GM12878 (cell line): ENCODE measurements around the gene CBLIF. TPM values are rescaled to one million over a fixed set of nuclear protein-coding genes. Genes with fewer than 3 reads are reported as not detected.

Experiments used
- ELK1 ChIP-seq: IDR thresholded peaks from 2 replicates; pipeline ENCODE4 v1.6.1; 2012; ENCODE audit warnings: low read depth, low read length, improper control_type of control experiment
- FOXK2 ChIP-seq: fragments of 450-650 bp; IDR thresholded peaks from 2 replicates; pipeline ENCODE4 v1.6.1; 2017; ENCODE audit warnings: mild to moderate bottlenecking, moderate library complexity
- HDAC6 ChIP-seq: fragments of 200-600 bp; sonication (generic); IDR thresholded peaks from one replicate; pipeline ENCODE4 v1.8.0; 2017; ENCODE audit warnings: antibody characterized with exemption; ENCODE audit not compliant: unreplicated experiment
- ZBTB11 ChIP-seq: fragments of 450-650 bp; formaldehyde crosslinking; IDR thresholded peaks from 2 replicates; pipeline ENCODE4 v1.5.0; 2022; ENCODE audit warnings: mild to moderate bottlenecking, missing genetic modification characterization
- ZNF274 ChIP-seq: IDR thresholded peaks from one replicate; pipeline ENCODE4 v1.8.0; 2011; ENCODE audit not compliant: insufficient read length, insufficient read depth
- ZNF687 ChIP-seq: fragments of 450-650 bp; IDR thresholded peaks from 2 replicates; pipeline ENCODE4 v1.6.1; 2017; ENCODE audit warnings: mild to moderate bottlenecking, moderate library complexity
- polyA plus RNA-seq, 11 experiments: library from polyadenylated mRNA; depleted of rRNA in 4 of 11; unstranded in 6 of 11; stranded (reverse) in 5 of 11; fragments of >200 nt; fragmentation: Nextera tagmentation in 4 of 11; fragmentation: Illumina TruSeq in 1 of 11; extraction: Ambion mirVana in 4 of 11; extraction: Trizol in 1 of 11; gene quantifications; 1 replicate in 1 of 11; 2 replicates in 10 of 11; pipeline versions ENCODE4 v1.2.1 to v1.2.3, GENCODE V29; 2011 to 2016; ENCODE audit warnings: inconsistent platforms in 2 of 11, missing spikeins in 2 of 11, low read depth in 1 of 11
- total RNA-seq, 4 experiments: library from RNA; depleted of rRNA in 3 of 4; stranded (reverse); fragments of >200 nt in 3 of 4; fragmentation: Illumina TruSeq in 1 of 4; extraction: Trizol in 1 of 4; gene quantifications; 2 replicates each; pipeline versions ENCODE4 v1.2.1 to v1.2.3, GENCODE V29; 2013 to 2021

The CBLIF gene
- total and polyA plus RNA-seq, 10 of the 15 experiments (the other 5 are each of a cell fraction or from before 2014, with no cell fraction given): not detected

GRCh38 chr11:59842316-59842715, 3.0 kb downstream of the CBLIF start (continued):
- TF ChIP-seq ZNF687 (no peak), FOXK2 (no peak), ELK1 (no peak), ZBTB11 (no peak), ZNF274 (no peak), HDAC6 (no peak)
- TF ChIP-seq, all 136 proteins: peak for 0
